Astrocyte (in vitro differentiated cells and primary cell): ENCODE measurements around the gene NUP214.

ENCODE experiments used
- EZH2 ChIP-seq: IDR thresholded peaks from 2 replicates; pipeline ENCODE4 v1.6.1; 2012; ENCODE audit warnings: mild to moderate bottlenecking, low read length, inconsistent platforms; ENCODE audit not compliant: insufficient read depth
- TF ChIP-seq, protein P1 (sequence below): IDR thresholded peaks from 2 replicates; pipeline ENCODE4 v1.5.1; 2011; ENCODE audit warnings: low read depth, mild to moderate bottlenecking, inconsistent platforms, low read length, moderate library complexity; ENCODE audit not compliant: insufficient read depth

DNA sequence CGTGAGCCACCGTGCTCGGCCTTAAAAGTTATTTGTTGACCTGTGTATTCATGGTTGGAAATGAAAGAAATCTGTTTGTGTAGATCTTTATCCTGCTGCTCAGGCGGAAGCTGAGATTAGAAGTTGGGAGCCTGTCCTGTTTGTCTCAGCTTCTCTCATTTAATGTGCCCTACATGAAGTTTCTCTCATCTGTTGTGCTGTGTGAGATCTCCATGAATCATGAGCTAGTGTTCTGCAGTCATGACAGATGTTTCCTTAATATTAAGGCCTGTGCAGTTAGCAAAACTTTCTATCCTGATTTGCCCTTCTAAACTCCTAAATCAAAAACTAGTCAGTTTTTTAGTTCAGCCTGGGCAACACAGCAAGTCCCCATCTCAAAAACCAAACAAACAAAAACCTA is 91.4 kb downstream of the NUP214 start:
- TF ChIP-seq, protein P1, sequence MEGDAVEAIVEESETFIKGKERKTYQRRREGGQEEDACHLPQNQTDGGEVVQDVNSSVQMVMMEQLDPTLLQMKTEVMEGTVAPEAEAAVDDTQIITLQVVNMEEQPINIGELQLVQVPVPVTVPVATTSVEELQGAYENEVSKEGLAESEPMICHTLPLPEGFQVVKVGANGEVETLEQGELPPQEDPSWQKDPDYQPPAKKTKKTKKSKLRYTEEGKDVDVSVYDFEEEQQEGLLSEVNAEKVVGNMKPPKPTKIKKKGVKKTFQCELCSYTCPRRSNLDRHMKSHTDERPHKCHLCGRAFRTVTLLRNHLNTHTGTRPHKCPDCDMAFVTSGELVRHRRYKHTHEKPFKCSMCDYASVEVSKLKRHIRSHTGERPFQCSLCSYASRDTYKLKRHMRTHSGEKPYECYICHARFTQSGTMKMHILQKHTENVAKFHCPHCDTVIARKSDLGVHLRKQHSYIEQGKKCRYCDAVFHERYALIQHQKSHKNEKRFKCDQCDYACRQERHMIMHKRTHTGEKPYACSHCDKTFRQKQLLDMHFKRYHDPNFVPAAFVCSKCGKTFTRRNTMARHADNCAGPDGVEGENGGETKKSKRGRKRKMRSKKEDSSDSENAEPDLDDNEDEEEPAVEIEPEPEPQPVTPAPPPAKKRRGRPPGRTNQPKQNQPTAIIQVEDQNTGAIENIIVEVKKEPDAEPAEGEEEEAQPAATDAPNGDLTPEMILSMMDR, result no peak
- TF ChIP-seq EZH2, result no peak
